CD4-positive, alpha-beta memory T cell (primary cell): ENCODE results near the gene S100A11. TPM values are rescaled to one million over a fixed set of nuclear protein-coding genes. Genes with fewer than 3 reads are reported as not detected.
"Not testable (repeated sequence)": the region's sequence is repeated elsewhere in the genome, so short reads cannot be mapped to it uniquely, and the experiment has no call there.

Experiments
- CTCF ChIA-PET: fragments of 350-600 bp; sonication (Branson Sonifier 250); formaldehyde crosslinking; loops from one replicate; lab custom pipeline; 2021; ENCODE audit warnings: inconsistent platforms; ENCODE audit not compliant: partially characterized antibody; lab: Charles Lee
- POLR2A ChIA-PET: fragments of 350-600 bp; sonication (Branson Sonifier 250); formaldehyde crosslinking; loops from one replicate; lab custom pipeline; 2021; ENCODE audit not compliant: partially characterized antibody; lab: Charles Lee
- DNase-seq, 5 donors: peaks; one replicate each; pipeline versions ENCODE4 v3.0.0 to v3.0.0-alpha.2; 2020 to 2022; ENCODE audit warnings: mixed read lengths in 1 of 5
- H3K27ac ChIP-seq: one replicate; pipeline ENCODE4 v1.7.0; 2013; ENCODE audit warnings: low read depth, low read length
- H3K27me3 ChIP-seq: 2 replicates; pipeline ENCODE4 v1.7.0; 2013; ENCODE audit warnings: mild to moderate bottlenecking, low read length, moderate library complexity; ENCODE audit not compliant: insufficient read depth
- H3K36me3 ChIP-seq: 2 replicates; pipeline ENCODE4 v1.7.0; 2013; ENCODE audit warnings: mild to moderate bottlenecking, low read length, moderate library complexity; ENCODE audit not compliant: insufficient read depth
- H3K4me1 ChIP-seq: 2 replicates; pipeline ENCODE4 v1.7.0; 2013; ENCODE audit warnings: mild to moderate bottlenecking, low read length, moderate library complexity; ENCODE audit not compliant: insufficient read depth
- H3K4me3 ChIP-seq, 2 donors: one replicate each; pipeline ENCODE4 v1.7.0; 2013; ENCODE audit warnings: low read length in 2 of 2, mild to moderate bottlenecking in 1 of 2
- H3K9me3 ChIP-seq, 2 donors: one replicate each; pipeline ENCODE4 v1.7.0; 2013; ENCODE audit warnings: low read length in 2 of 2, control low read depth in 1 of 2; ENCODE audit not compliant: control insufficient read depth in 1 of 2
- H3K27ac Mint-ChIP-seq, 7 donors: one replicate each; pipeline ENCODE4 v1.8.0; 2020 to 2021; ENCODE audit warnings: mixed read lengths in 7 of 7, mild to moderate bottlenecking in 6 of 7, inconsistent platforms in 3 of 7, moderate library complexity in 3 of 7
- H3K27me3 Mint-ChIP-seq, 2 donors: one replicate each; pipeline ENCODE4 v1.8.0; 2020 to 2021; ENCODE audit warnings: mixed read lengths in 2 of 2
- H3K36me3 Mint-ChIP-seq, 2 donors: one replicate each; pipeline ENCODE4 v1.8.0; 2020 to 2021; ENCODE audit warnings: mixed read lengths in 2 of 2, inconsistent platforms in 1 of 2, mild to moderate bottlenecking in 1 of 2
- H3K4me1 Mint-ChIP-seq, 4 donors: one replicate each; pipeline ENCODE4 v1.8.0; 2020 to 2021; ENCODE audit warnings: mixed read lengths in 4 of 4, mild to moderate bottlenecking in 1 of 4
- H3K4me3 Mint-ChIP-seq, 8 donors: one replicate each; pipeline ENCODE4 v1.8.0; 2020 to 2021; ENCODE audit warnings: mixed read lengths in 8 of 8, mild to moderate bottlenecking in 7 of 8, moderate library complexity in 6 of 8, inconsistent platforms in 3 of 8
- H3K9me3 Mint-ChIP-seq, 8 donors: one replicate each; pipeline ENCODE4 v1.8.0; 2020 to 2021; ENCODE audit warnings: mixed read lengths in 8 of 8, mild to moderate bottlenecking in 5 of 8, inconsistent platforms in 3 of 8, moderate library complexity in 1 of 8
- intact Hi-C: fragments of 100-400 bp; cut with micrococcal nuclease; formaldehyde crosslinking; loops from one replicate; pipeline ENCODE4 v1.15.1; 2023
- polyA plus RNA-seq, 2 donors: library from polyadenylated mRNA; unstranded; fragments of 300-500 nt; fragmentation: Illumina TruSeq; gene quantifications; one replicate each; pipeline ENCODE4 v1.2.3, GENCODE V29; 2021
- total RNA-seq, 2 experiments: library from RNA; stranded (reverse); gene quantifications; one replicate each; pipeline ENCODE4 v1.2.3, GENCODE V29; 2021

S100A11 gene
- 100 to 1,000 TPM; 239 to 247 TPM for total RNA-seq
- polyA plus RNA-seq: 1,000 to 10,000 TPM in 1 of 2 donors, 100 to 1,000 TPM in 1; 610 to 1,204 TPM

GRCh38 chr1:152036267-152037216 lies at the start of gene S100A11:
S100A11 (minus strand) TSS chr1:152037004; CDS start chr1:152036915, 89 bp downstream.
- Histone ChIP-seq H3K4me1 (peaks cover 34% of the 10 kb centered on the region), H3K4me3 (peak within 1 kb of the TSS; percentile 73 to 77), H3K36me3 (peaks cover 23% of the 10 kb centered on the region), H3K9me3 (no peaks in the 10 kb centered on the region), H3K27me3 (no peaks in the 10 kb centered on the region), H3K27ac (peak within 1 kb of the TSS; percentile 88)
- H3K27ac Mint-ChIP-seq: peak within 1 kb of the TSS; percentile 97 to 100 (median 99)
- H3K4me3 Mint-ChIP-seq: peak within 1 kb of the TSS; percentile 91 to 100 (median 100)
- POLR2A ChIA-PET: interaction anchor here (0.9 to 4.9 kb wide), 17 partner anchors 8 to 1886 kb away, joined by 3 to 207 read pairs (median 5); partner anchors contain the start of genes MRPL9 and S100A10
- peaks cover 21 to 46% of the 10 kb centered on the region in 2 donors for H3K36me3 Mint-ChIP-seq
- peaks cover 20 to 47% (median 39%) of the 10 kb centered on the region in 4 donors for H3K4me1 Mint-ChIP-seq
- no peaks in the 10 kb centered on the region for H3K9me3 Mint-ChIP-seq
- H3K27me3 Mint-ChIP-seq: no peaks in the 10 kb centered on the region
- intact Hi-C loops: no loop called here
- peak; percentile 50 to 75 (median 54) for DNase-seq
- CTCF ChIA-PET: interaction anchor here (1.0 to 5.6 kb wide), 6 partner anchors 11 to 422 kb away, joined by 3 to 111 read pairs (median 6); no protein-coding TSS in a partner anchor

GRCh38 chr1:152084853-152085252 lies 48.0 kb upstream of the S100A11 start:
- no peaks in the 10 kb centered on the region for H3K36me3 ChIP-seq
- no peak overlapping the region for H3K27ac Mint-ChIP-seq
- DNase-seq: no peak
- intact Hi-C loops: no loop called here
- CTCF ChIA-PET: no interaction called here
- no peaks in the 10 kb centered on the region for H3K27me3 ChIP-seq
- H3K36me3 Mint-ChIP-seq: no peaks in the 10 kb centered on the region
- H3K9me3 ChIP-seq: no peaks in the 10 kb centered on the region
- H3K27ac ChIP-seq: no peak overlapping the region
- no peaks in the 10 kb centered on the region for H3K9me3 Mint-ChIP-seq
- no peak overlapping the region for H3K4me3 ChIP-seq
- H3K4me3 Mint-ChIP-seq: no peak overlapping the region
- peaks cover 10 to 14% of the 10 kb centered on the region in 2 donors for H3K27me3 Mint-ChIP-seq
- POLR2A ChIA-PET: no interaction called here
- no peaks in the 10 kb centered on the region for H3K4me1 Mint-ChIP-seq
- H3K4me1 ChIP-seq: no peaks in the 10 kb centered on the region

- H3K4me1 Mint-ChIP-seq, H3K4me3 ChIP-seq, DNase-seq, H3K9me3 Mint-ChIP-seq, H3K27me3 ChIP-seq, H3K9me3 ChIP-seq, H3K36me3 Mint-ChIP-seq, H3K27ac Mint-ChIP-seq, H3K27ac ChIP-seq, H3K36me3 ChIP-seq, POLR2A ChIA-PET, intact Hi-C loops, H3K4me1 ChIP-seq, H3K4me3 Mint-ChIP-seq, CTCF ChIA-PET: not testable (repeated sequence)
- peaks cover 6 to 18% of the 10 kb centered on the region in 2 donors for H3K27me3 Mint-ChIP-seq
Observed at GRCh38 chr1:152081026-152081425, 44.2 kb upstream of the S100A11 start.

- DNase-seq, H3K9me3 Mint-ChIP-seq, H3K36me3 Mint-ChIP-seq, POLR2A ChIA-PET, intact Hi-C loops, H3K27ac Mint-ChIP-seq, H3K4me1 Mint-ChIP-seq, H3K9me3 ChIP-seq, H3K4me1 ChIP-seq, CTCF ChIA-PET, H3K27ac ChIP-seq, H3K4me3 ChIP-seq, H3K36me3 ChIP-seq, H3K27me3 ChIP-seq: not testable (repeated sequence)
- peaks cover 6 to 20% of the 10 kb centered on the region in 2 donors for H3K27me3 Mint-ChIP-seq
- peak overlapping the region in 1 of 8 donors; percentile 1 for H3K4me3 Mint-ChIP-seq
Observed at GRCh38 chr1:152080494-152080893, 43.7 kb upstream of the S100A11 start.

- H3K36me3 Mint-ChIP-seq: no peaks in the 10 kb centered on the region
- no peak overlapping the region for H3K4me3 ChIP-seq
- H3K27me3 Mint-ChIP-seq: peaks cover 6 to 24% of the 10 kb centered on the region in 2 donors
- H3K27me3 ChIP-seq: no peaks in the 10 kb centered on the region
- no peaks in the 10 kb centered on the region for H3K9me3 Mint-ChIP-seq
- H3K27ac Mint-ChIP-seq: no peak overlapping the region
- H3K27ac ChIP-seq: no peak overlapping the region
- DNase-seq: no peak
- no peak overlapping the region for H3K4me3 Mint-ChIP-seq
- CTCF ChIA-PET: no interaction called here
- no peaks in the 10 kb centered on the region for H3K36me3 ChIP-seq
- intact Hi-C loops: no loop called here
- H3K4me1 ChIP-seq: no peaks in the 10 kb centered on the region
- POLR2A ChIA-PET: no interaction called here
- H3K4me1 Mint-ChIP-seq: no peaks in the 10 kb centered on the region
- H3K9me3 ChIP-seq: no peaks in the 10 kb centered on the region
Observed at GRCh38 chr1:152078831-152079441, 42.1 kb upstream of the S100A11 start.

- CTCF ChIA-PET: no interaction called here
- H3K27me3 ChIP-seq: peaks cover 7% of the 10 kb centered on the region
- H3K4me1 Mint-ChIP-seq: no peaks in the 10 kb centered on the region
- peaks cover 26 to 32% of the 10 kb centered on the region in 2 donors for H3K27me3 Mint-ChIP-seq
- H3K4me3 Mint-ChIP-seq: no peak overlapping the region
- no peaks in the 10 kb centered on the region for H3K9me3 Mint-ChIP-seq
- H3K36me3 Mint-ChIP-seq: no peaks in the 10 kb centered on the region
- intact Hi-C loops: no loop called here
- no peaks in the 10 kb centered on the region for H3K36me3 ChIP-seq
- no peak overlapping the region for H3K27ac Mint-ChIP-seq
- no peaks in the 10 kb centered on the region for H3K4me1 ChIP-seq
- no peak overlapping the region for H3K27ac ChIP-seq
- no peaks in the 10 kb centered on the region for H3K9me3 ChIP-seq
- no peak overlapping the region for H3K4me3 ChIP-seq
- POLR2A ChIA-PET: no interaction called here
- DNase-seq: no peak
Observed at GRCh38 chr1:152072311-152072710, 35.5 kb upstream of the S100A11 start.

- intact Hi-C loops: no loop called here
- H3K4me1 Mint-ChIP-seq: no peaks in the 10 kb centered on the region
- no peak overlapping the region for H3K27ac Mint-ChIP-seq
- DNase-seq: no peak
- Histone ChIP-seq H3K4me3 (no peak overlapping the region), H3K27me3 (peaks cover 7% of the 10 kb centered on the region), H3K4me1 (no peaks in the 10 kb centered on the region), H3K27ac (no peak overlapping the region), H3K9me3 (no peaks in the 10 kb centered on the region), H3K36me3 (no peaks in the 10 kb centered on the region)
- ChIA-PET POLR2A (no interaction called here), CTCF (no interaction called here)
- H3K4me3 Mint-ChIP-seq: no peak overlapping the region
- H3K27me3 Mint-ChIP-seq: peaks cover 31 to 37% of the 10 kb centered on the region in 2 donors
- no peaks in the 10 kb centered on the region for H3K36me3 Mint-ChIP-seq
- H3K9me3 Mint-ChIP-seq: peaks cover 0 to 1% (median 0%) of the 10 kb centered on the region in 8 donors
Observed at GRCh38 chr1:152071123-152071522, 34.3 kb upstream of the S100A11 start.
